Ascending aorta (tissue), 2 donors: ENCODE data around the gene ARHGAP25. TPM values are rescaled to one million over a fixed set of nuclear protein-coding genes. Genes with fewer than 3 reads are reported as not detected.

ENCODE experiments used
- DNase-seq, 2 donors: peaks; one replicate each; pipeline ENCODE4 v3.0.0-alpha.2; 2019; ENCODE audit warnings: low spot score in 2 of 2
- H3K27ac ChIP-seq, 2 donors: fragments of 200-600 bp; sonication (generic); one replicate each; pipeline ENCODE4 v1.5.1; 2016 to 2017; ENCODE audit warnings: mild to moderate bottlenecking in 1 of 2
- H3K27me3 ChIP-seq: fragments of 200-600 bp; sonication (generic); one replicate; pipeline ENCODE4 v1.5.1; 2017
- H3K36me3 ChIP-seq, 2 donors: fragments of 200-600 bp; sonication (generic); one replicate each; pipeline ENCODE4 v1.5.1; 2016
- H3K4me1 ChIP-seq, 2 donors: fragments of 200-600 bp; sonication (generic); one replicate each; pipeline ENCODE4 v1.5.1; 2016 to 2017; ENCODE audit warnings: mild to moderate bottlenecking in 1 of 2
- H3K4me3 ChIP-seq, 2 donors: fragments of 200-600 bp; sonication (generic); one replicate each; pipeline ENCODE4 v1.5.1; 2016 to 2017; ENCODE audit warnings: mild to moderate bottlenecking in 1 of 2
- H3K9me3 ChIP-seq, 2 donors: fragments of 200-600 bp; sonication (generic); one replicate each; pipeline ENCODE4 v1.5.1; 2016
- intact Hi-C: fragments of 100-400 bp; cut with DNase I; formaldehyde crosslinking; loops from one replicate; pipeline ENCODE4 v1.15.1; 2023
- total RNA-seq: library from RNA; depleted of rRNA; stranded (reverse); fragments of >200 nt; gene quantifications from one replicate; pipeline ENCODE4 v1.1.0, GENCODE V29; 2016
- TF ChIP-seq, protein P1 (sequence below), 3 experiments: fragments of 200-600 bp in 2 of 3; fragments of 450-650 bp in 1 of 3; sonication (generic) in 2 of 3; IDR thresholded peaks; one replicate each; pipeline ENCODE4 v1.5.1; 2016 to 2019; ENCODE audit warnings: antibody characterized with exemption in 3 of 3, mild to moderate bottlenecking in 1 of 3, moderate library complexity in 1 of 3

ARHGAP25 gene
- total RNA-seq, 1 donor from 2014 or later = 8.3 TPM

DNA sequence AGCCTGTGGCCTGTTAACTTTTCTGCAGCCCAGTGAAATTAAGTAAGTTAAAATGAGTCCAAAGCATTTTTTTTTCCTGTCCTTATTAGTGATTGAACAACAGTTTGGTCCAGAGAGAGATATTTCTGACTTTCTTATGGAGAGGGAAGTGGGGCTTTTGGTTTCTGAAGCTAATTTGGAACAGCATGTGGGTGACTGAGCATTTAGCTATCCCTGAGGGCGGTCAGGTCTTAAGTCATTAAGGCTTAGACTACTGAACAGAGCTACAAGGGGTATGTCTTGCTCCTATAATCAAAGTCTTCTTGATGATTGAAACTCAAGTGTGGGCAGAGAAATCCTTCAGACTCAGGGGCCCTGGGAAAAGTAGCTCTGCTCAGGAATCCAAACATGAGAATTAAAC lies 14.0 kb downstream of the ARHGAP25 start:
- Histone ChIP-seq H3K4me3 (no peak overlapping the region), H3K4me1 (peaks cover 0 to 4% of the 10 kb centered on the region in 2 donors), H3K36me3 (no peaks in the 10 kb centered on the region), H3K27ac (no peak overlapping the region), H3K27me3 (no peaks in the 10 kb centered on the region), H3K9me3 (no peaks in the 10 kb centered on the region)
- DNase-seq = no peak
- TF ChIP-seq, protein P1, sequence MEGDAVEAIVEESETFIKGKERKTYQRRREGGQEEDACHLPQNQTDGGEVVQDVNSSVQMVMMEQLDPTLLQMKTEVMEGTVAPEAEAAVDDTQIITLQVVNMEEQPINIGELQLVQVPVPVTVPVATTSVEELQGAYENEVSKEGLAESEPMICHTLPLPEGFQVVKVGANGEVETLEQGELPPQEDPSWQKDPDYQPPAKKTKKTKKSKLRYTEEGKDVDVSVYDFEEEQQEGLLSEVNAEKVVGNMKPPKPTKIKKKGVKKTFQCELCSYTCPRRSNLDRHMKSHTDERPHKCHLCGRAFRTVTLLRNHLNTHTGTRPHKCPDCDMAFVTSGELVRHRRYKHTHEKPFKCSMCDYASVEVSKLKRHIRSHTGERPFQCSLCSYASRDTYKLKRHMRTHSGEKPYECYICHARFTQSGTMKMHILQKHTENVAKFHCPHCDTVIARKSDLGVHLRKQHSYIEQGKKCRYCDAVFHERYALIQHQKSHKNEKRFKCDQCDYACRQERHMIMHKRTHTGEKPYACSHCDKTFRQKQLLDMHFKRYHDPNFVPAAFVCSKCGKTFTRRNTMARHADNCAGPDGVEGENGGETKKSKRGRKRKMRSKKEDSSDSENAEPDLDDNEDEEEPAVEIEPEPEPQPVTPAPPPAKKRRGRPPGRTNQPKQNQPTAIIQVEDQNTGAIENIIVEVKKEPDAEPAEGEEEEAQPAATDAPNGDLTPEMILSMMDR (IDR thresholded peaks at IDR 0.05) = no peak
- intact Hi-C loops = no loop called here

DNA sequence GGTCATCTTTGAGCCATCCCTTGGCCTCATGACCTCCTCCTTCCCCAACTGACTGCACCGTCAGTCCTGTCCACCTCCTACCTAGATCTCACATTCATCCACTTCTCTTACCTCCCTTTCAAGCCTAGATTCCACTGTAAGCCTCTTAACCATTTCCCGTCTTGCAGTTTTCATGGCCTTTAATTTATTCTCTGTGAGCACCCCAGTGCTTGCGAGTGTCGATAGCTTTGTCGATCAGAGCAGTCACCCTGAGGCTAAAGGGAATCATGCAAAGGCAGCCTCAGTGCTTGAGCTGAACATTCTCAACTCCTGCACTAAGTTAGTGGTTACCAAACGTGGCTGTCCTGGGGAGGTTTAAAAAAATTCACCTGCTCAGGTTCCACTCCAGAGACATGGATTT lies 14.7 kb downstream of the ARHGAP25 start:
- Histone ChIP-seq H3K27me3 (no peaks in the 10 kb centered on the region), H3K36me3 (no peaks in the 10 kb centered on the region), H3K27ac (no peak overlapping the region), H3K9me3 (no peaks in the 10 kb centered on the region), H3K4me1 (peaks cover 0 to 4% of the 10 kb centered on the region in 2 donors), H3K4me3 (no peak overlapping the region)
- TF ChIP-seq, protein P1 (IDR thresholded peaks at IDR 0.05) = no peak
- no peak for DNase-seq
- intact Hi-C loops = no loop called here

DNA sequence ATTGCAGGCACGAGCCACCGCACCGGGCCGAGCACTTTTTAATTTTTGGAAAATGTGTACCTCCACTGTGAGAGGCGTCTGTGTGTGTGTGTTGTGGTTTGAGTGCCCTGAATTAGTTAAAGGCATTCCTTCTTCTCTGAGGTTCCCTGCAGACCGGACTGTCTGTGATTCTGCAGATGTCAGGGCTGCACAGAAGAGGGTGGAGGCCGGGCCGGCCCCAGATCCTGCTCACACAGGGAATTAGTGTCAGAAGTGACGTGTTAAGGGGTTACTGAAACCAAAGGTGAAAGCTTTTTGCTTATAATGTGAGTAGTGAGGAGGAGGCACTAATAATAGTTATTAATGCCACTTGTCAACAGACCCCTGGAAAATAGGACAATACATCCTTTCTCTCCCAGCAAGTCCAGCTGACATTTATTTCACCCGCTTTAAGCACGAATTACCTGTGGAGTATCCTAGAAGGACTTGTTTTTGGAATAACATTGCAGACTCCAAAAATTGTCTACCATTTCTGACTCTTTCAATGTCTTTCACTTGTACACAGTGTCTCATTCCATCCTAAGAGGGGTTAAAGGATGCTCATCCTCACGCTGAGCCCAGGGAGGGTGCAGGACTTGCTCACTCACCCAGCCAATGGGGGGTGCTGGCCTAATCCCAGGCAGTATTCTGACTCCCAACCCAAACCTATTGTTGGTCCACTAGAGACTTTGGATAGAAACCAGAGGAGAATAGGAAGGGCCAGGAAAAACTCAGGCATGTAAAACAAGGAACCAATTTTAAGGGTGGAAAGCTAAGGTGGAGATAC lies 16.2 kb downstream of the ARHGAP25 start:
- Histone ChIP-seq H3K27ac (no peak overlapping the region), H3K9me3 (no peaks in the 10 kb centered on the region), H3K36me3 (no peaks in the 10 kb centered on the region), H3K4me1 (peaks cover 0 to 4% of the 10 kb centered on the region in 2 donors), H3K27me3 (no peaks in the 10 kb centered on the region), H3K4me3 (no peak overlapping the region)
- no peak for DNase-seq
- TF ChIP-seq, protein P1 (IDR thresholded peaks at IDR 0.05) = no peak
- intact Hi-C loops = loop anchor here (1.0 to 5.0 kb wide), 3 partner anchors 62 to 177 kb away; no protein-coding TSS in a partner anchor

GRCh38 chr2:68751397-68752339 lies 17.1 kb downstream of the ARHGAP25 start:
- intact Hi-C loops = loop anchor here (1.0 to 5.0 kb wide), 4 partner anchors 61 to 176 kb away; no protein-coding TSS in a partner anchor
- Histone ChIP-seq H3K27me3 (no peaks in the 10 kb centered on the region), H3K36me3 (no peaks in the 10 kb centered on the region), H3K4me3 (peak overlapping the region in 1 of 2 donors; percentile 29), H3K4me1 (peaks cover 0 to 4% of the 10 kb centered on the region in 2 donors), H3K27ac (no peak overlapping the region), H3K9me3 (peaks cover 0 to 2% of the 10 kb centered on the region in 2 donors)
- DNase-seq = peak; percentile 67 to 93
- TF ChIP-seq, protein P1 (IDR thresholded peaks at IDR 0.05) = peak; percentile 86 to 91 (median 89)

DNA sequence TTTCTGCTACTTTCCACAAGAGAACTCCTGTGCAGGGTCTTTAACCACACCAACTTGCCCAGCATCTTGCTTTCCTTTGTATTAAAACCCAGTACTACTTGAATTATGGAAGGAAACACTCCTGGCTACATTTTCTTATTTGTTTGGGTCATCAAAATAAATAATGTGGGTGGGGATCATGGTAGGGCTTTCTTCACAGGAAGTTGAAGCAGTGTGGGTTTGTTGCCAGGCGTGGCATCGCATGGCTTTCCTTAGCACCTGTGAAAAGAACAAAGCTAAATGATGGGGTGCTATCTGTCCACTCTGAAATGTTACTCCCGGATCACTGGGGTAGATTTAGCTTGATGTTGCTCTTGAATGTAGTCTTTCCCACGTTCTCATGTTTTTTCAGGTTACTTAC lies 18.7 kb downstream of the ARHGAP25 start:
- Histone ChIP-seq H3K9me3 (peaks cover 0 to 6% of the 10 kb centered on the region in 2 donors), H3K27me3 (no peaks in the 10 kb centered on the region), H3K4me1 (peaks cover 0 to 4% of the 10 kb centered on the region in 2 donors), H3K4me3 (no peak overlapping the region), H3K27ac (no peak overlapping the region), H3K36me3 (no peaks in the 10 kb centered on the region)
- intact Hi-C loops = loop anchor here (2.0 to 5.0 kb wide), 3 partner anchors 59 to 174 kb away; no protein-coding TSS in a partner anchor
- TF ChIP-seq, protein P1 (IDR thresholded peaks at IDR 0.05) = no peak
- no peak for DNase-seq
